Astrocyte of the hippocampus (primary cell): ENCODE results near the gene INSRR.

Source experiments
- DNase-seq: peaks from one replicate; pipeline ENCODE4 v3.0.0; 2011; ENCODE audit warnings: low read depth, low spot score

INSRR gene

GRCh38 chr1:156894711-156895454 is 36.0 kb upstream of the INSRR start:
- DNase-seq, result no peak

GRCh38 chr1:156894001-156894400 is 35.1 kb upstream of the INSRR start:
- DNase-seq, result peak; percentile 49

- DNase-seq, result peak; percentile 56
Observed at GRCh38 chr1:156893048-156893953, 34.4 kb upstream of the INSRR start, which contains the start of gene PEAR1. TSS of gene PEAR1 (plus strand) at chr1:156893718. CDS start at chr1:156903927, 10,209 bp downstream.

- peak; percentile 96 for DNase-seq
Observed at GRCh38 chr1:156892190-156893047, 33.5 kb upstream of the INSRR start.

GRCh38 chr1:156889802-156890580 is 31.1 kb upstream of the INSRR start:
- peak; percentile 89 for DNase-seq

- no peak for DNase-seq
Observed at GRCh38 chr1:156887734-156888133, 28.8 kb upstream of the INSRR start.

GRCh38 chr1:156887317-156887716 is 28.4 kb upstream of the INSRR start:
- no peak for DNase-seq

DNA sequence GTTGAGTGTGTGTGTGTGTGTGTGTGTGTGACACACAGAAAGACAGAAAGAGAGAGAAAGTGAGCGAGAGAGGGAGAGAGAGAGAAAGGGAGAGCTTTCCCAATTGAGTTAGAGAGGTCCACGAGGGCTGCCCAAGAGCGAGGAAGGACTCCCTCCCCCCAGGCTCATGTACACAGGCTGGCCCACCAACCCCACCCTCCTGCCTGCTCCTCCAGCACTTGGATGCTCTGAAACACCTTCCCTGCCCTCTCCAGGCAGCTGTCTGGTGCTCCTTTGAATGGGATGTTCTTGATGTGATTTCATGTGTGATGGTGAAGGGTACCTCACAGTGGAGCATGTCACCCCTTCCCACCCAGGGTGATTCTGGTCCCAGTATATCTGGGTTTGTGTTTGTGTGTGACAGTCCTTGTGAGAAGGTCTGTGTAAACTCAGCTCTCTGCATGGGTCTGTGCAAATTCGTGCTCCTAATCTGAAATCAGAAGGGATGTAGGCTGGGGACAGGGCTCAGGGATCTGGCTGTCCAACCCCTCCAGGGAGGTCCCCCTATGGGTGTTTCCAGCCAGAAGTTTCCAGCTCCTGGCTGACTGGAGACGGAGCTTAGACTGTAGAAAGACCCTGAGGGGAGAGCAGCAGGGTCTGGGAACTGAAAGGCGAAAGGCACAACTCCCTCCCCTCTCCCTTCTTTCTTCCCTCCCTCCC is 27.8 kb upstream of the INSRR start:
- DNase-seq, result no peak

GRCh38 chr1:156885880-156886355 is 27.0 kb upstream of the INSRR start:
- no peak for DNase-seq

DNA sequence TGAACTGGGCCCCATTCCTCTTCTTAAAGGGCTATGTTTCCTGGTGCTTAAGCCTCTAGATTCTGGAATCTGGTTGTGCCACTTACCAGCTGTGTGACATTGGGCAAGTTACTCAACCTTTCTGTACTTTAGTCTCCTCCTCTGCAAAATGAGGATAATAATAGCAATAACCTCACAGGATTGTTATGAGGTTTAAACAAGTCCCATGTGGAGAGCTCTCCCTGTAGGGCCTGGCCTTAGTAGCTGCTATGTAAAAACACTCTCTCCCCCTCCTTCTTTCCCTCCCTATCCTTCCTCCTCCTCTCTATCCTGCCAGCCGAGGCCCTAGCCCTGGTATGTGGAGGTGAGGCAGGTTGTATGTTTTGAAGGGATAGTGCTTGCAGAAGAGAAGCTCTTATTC is 26.4 kb upstream of the INSRR start:
- DNase-seq, result no peak

DNA sequence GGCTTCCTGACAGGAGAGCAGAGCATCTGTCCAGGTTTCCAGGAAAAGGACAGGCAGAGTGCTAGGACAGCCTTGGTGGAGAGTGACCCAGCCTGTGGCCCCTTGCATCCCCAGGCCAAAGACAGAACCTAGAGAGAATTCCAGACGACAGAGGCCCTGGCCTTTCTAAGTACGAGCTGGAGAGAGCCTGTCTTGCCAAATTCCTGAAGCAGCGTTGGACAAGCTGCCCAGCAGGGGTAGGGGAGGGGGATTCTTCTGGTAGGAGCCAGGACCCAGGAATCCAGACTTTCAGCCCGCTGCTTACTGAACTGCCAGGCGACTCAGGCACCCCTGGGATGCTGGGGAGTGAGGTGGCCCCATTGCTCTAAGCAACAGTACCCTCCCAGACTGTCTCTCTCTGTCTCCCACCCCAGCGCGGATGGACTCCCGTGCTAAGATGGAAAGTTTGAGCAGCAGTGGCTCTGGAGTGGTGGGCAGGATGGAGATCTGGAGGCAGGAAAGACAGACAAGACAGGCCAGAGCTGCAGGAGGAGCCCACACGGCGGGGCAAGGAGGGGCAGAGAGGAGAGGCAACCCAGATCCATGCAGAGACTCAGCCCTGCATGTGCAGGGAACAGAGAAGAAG is 25.8 kb upstream of the INSRR start:
- no peak for DNase-seq

DNA sequence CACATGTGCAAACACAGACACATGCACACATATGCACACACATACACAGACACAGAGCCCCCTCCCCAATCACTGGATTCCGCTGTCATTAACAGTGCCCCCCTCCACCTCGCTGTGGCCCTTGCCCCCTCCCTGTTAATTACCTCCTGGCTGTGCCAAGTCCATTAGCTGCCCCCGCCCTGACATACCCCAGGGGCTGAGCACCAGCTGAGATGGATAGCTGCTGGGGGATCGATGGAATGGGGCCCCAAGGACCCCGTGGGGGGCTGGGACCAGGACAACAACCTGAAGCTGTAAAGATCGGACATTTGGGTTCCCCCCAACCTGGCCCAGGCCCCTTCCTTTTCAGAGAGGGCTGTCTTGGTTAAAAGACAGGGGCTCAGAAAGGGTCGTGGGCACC is 25.0 kb upstream of the INSRR start:
- no peak for DNase-seq

- no peak for DNase-seq
Observed at GRCh38 chr1:156882543-156882942, 23.6 kb upstream of the INSRR start.

DNA sequence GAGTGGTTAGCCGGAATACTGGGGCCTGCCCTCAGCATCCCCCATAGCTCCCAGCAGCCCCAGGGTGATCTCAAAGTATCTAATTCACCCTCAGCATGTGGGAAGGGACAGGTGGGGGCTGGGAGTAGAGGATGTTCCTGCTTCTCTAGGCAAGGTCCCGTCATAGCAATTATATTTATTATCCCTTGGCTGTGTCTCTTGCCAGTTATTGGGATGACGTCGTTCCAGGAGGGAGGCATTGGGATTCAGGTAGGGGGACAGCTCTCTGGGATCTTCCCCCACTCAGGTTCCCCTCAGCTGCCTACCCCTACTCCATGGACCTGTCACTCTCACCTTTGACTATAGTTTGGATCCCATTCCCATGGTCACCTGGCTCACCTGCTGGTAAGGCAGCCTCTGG is 22.7 kb upstream of the INSRR start:
- DNase-seq, result no peak

DNA sequence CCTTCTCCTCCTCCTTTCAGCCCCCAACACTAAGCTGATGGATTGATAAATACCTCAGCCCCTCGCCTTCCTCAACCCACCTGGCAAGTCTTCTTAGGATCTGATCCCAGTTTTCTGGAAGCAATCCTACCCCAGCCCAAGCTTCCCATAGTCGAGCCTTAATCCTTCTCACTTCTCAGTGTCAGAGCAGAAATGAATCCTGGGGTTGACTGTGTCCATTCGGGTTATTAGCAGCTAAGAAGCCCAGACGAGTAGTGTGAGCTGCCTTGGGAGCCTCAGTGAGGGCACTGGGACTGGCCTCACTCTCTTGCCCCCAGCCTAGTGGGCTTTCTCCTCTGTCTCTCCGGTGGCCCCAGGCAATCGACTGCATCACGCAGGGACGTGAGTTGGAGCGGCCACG is 22.2 kb upstream of the INSRR start:
- no peak for DNase-seq

DNA sequence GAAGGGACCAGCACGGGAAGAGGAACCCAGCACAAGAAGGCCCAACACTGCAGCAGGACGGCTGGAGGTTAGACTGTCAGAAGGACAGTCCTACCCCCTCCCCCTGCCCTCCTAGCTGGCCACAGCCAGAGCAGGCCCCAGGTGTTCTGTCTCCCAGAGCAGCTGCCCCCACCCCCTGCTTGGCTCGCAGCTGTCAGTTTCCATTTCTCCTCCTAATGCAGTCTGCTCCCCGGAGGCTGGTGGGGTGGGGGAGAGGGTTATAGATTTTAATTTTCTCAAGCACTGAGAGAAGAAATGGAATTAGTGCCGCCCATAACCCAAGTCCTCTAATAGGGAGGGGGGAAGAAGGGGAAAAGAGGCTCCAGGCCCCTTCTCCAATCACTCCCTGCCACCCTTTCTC is 21.6 kb upstream of the INSRR start:
- no peak for DNase-seq

DNA sequence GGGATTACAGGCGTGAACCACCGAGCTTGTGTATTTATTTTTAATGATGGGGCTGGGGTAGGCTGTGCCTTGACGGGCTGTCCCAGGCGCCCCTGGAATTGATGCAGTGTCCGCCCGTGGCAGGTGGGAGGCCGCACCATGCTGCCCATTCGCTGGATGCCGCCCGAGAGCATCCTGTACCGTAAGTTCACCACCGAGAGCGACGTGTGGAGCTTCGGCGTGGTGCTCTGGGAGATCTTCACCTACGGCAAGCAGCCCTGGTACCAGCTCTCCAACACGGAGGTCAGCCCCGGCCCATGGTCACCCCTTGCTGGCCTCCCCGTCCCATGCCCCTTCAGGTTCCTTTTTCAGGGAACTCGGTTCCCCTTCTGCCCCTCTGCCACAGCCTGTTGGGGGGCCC is 21.0 kb upstream of the INSRR start:
- no peak for DNase-seq

- no peak for DNase-seq
Observed at GRCh38 chr1:156877433-156878170, 18.7 kb upstream of the INSRR start.

GRCh38 chr1:156876281-156876680 is 17.4 kb upstream of the INSRR start:
- DNase-seq, result peak; percentile 33
